ENCODE data around the gene TMEM37. TPM values are rescaled to one million over a fixed set of nuclear protein-coding genes. Genes with fewer than 3 reads are reported as not detected.
A peak's percentile ranks its signal among the peaks of the same experiment; 100 is the strongest.

TMEM37 gene
- total and polyA plus RNA-seq, 7 experiments from 2014 or later: 0.37 to 4.2 (median 0.51) TPM; not detected in 2

- Histone ChIP-seq H3K9me3 (ENCODE audit: control insufficient read depth in 2 of 3, low read length in 3 of 3) (no peaks in the 10 kb centered on the region), H3K36me3 (ENCODE audit: control insufficient read depth in 2 of 3, insufficient read depth in 3 of 3, low read length in 3 of 3) (no peaks in the 10 kb centered on the region), H3K27me3 (ENCODE audit: control insufficient read depth in 2 of 2, insufficient read depth in 2 of 2, low read length in 2 of 2) (peaks cover 0 to 5% of the 10 kb centered on the region in 2 donors), H3K4me3 (ENCODE audit: low read length) (no peak overlapping the region), H3K27ac (ENCODE audit: low read depth, low read length) (no peak overlapping the region), H3K4me1 (ENCODE audit: control insufficient read depth in 2 of 2, insufficient read depth in 2 of 2, low read length in 2 of 2) (no peaks in the 10 kb centered on the region)
- ATAC-seq (no peak), DNase-seq (no peak)
- H3K9me3 Mint-ChIP-seq: peaks cover 0 to 9% (median 4%) of the 10 kb centered on the region in 11 donors
- no peak overlapping the region for H3K27ac Mint-ChIP-seq
- intact Hi-C loops (cut with micrococcal nuclease): no loop called here
- H3K36me3 Mint-ChIP-seq: peaks cover 0 to 6% (median 0%) of the 10 kb centered on the region in 5 donors
- CTCF ChIA-PET: no interaction called here
- peaks cover 0 to 3% (median 0%) of the 10 kb centered on the region in 7 donors for H3K4me1 Mint-ChIP-seq
- H3K27me3 Mint-ChIP-seq: peaks cover 63 to 70% (median 65%) of the 10 kb centered on the region in 5 donors
- H3K4me3 Mint-ChIP-seq: no peak overlapping the region
- POLR2A ChIA-PET: no interaction called here
Observed at GRCh38 chr2:119426396-119426675, 5.3 kb upstream of the TMEM37 start.

GRCh38 chr2:119426801-119427395, 4.8 kb upstream of the TMEM37 start:
- H3K27me3 ChIP-seq (ENCODE audit: control insufficient read depth in 2 of 2, insufficient read depth in 2 of 2, low read length in 2 of 2): peaks cover 0 to 5% of the 10 kb centered on the region in 2 donors
- intact Hi-C loops (cut with micrococcal nuclease): no loop called here
- H3K4me3 ChIP-seq (ENCODE audit: low read length): no peak overlapping the region
- H3K27ac Mint-ChIP-seq: no peak overlapping the region
- H3K27ac ChIP-seq (ENCODE audit: low read depth, low read length): no peak overlapping the region
- peaks cover 58 to 67% (median 61%) of the 10 kb centered on the region in 5 donors for H3K27me3 Mint-ChIP-seq
- H3K36me3 Mint-ChIP-seq: peaks cover 0 to 3% (median 0%) of the 10 kb centered on the region in 5 donors
- H3K4me1 Mint-ChIP-seq: peaks cover 0 to 3% (median 0%) of the 10 kb centered on the region in 7 donors
- CTCF ChIA-PET: no interaction called here
- H3K4me3 Mint-ChIP-seq: no peak overlapping the region
- no peaks in the 10 kb centered on the region for H3K4me1 ChIP-seq (ENCODE audit: control insufficient read depth in 2 of 2, insufficient read depth in 2 of 2, low read length in 2 of 2)
- ATAC-seq (no peak), DNase-seq (no peak)
- H3K36me3 ChIP-seq (ENCODE audit: control insufficient read depth in 2 of 3, insufficient read depth in 3 of 3, low read length in 3 of 3): no peaks in the 10 kb centered on the region
- peaks cover 0 to 3% (median 1%) of the 10 kb centered on the region in 11 donors for H3K9me3 Mint-ChIP-seq
- POLR2A ChIA-PET: no interaction called here
- H3K9me3 ChIP-seq (ENCODE audit: control insufficient read depth in 2 of 3, low read length in 3 of 3): no peaks in the 10 kb centered on the region

- intact Hi-C loops (cut with micrococcal nuclease): no loop called here
- ChIA-PET CTCF (no interaction called here), POLR2A (no interaction called here)
- Mint-ChIP-seq H3K27ac (no peak overlapping the region), H3K27me3 (peaks cover 64 to 73% (median 67%) of the 10 kb centered on the region in 5 donors), H3K36me3 (no peaks in the 10 kb centered on the region), H3K9me3 (peaks cover 0 to 1% (median 0%) of the 10 kb centered on the region in 11 donors), H3K4me1 (peaks cover 0 to 11% (median 8%) of the 10 kb centered on the region in 7 donors), H3K4me3 (no peak overlapping the region)
- no peak overlapping the region for H3K27ac ChIP-seq (ENCODE audit: low read depth, low read length)
- no peak for ATAC-seq
- no peaks in the 10 kb centered on the region for H3K9me3 ChIP-seq (ENCODE audit: control insufficient read depth in 2 of 3, low read length in 3 of 3)
- H3K4me1 ChIP-seq (ENCODE audit: control insufficient read depth in 2 of 2, insufficient read depth in 2 of 2, low read length in 2 of 2): no peaks in the 10 kb centered on the region
- no peak for DNase-seq
- H3K36me3 ChIP-seq (ENCODE audit: control insufficient read depth in 2 of 3, insufficient read depth in 3 of 3, low read length in 3 of 3): no peaks in the 10 kb centered on the region
- H3K27me3 ChIP-seq (ENCODE audit: control insufficient read depth in 2 of 2, insufficient read depth in 2 of 2, low read length in 2 of 2): peaks cover 0 to 5% of the 10 kb centered on the region in 2 donors
- H3K4me3 ChIP-seq (ENCODE audit: low read length): no peak overlapping the region
Observed at GRCh38 chr2:119427756-119428155, 3.9 kb upstream of the TMEM37 start.

- H3K4me1 ChIP-seq (ENCODE audit: control insufficient read depth in 2 of 2, insufficient read depth in 2 of 2, low read length in 2 of 2): no peaks in the 10 kb centered on the region
- H3K27me3 Mint-ChIP-seq: peaks cover 68 to 77% (median 72%) of the 10 kb centered on the region in 5 donors
- H3K36me3 ChIP-seq (ENCODE audit: control insufficient read depth in 2 of 3, insufficient read depth in 3 of 3, low read length in 3 of 3): no peaks in the 10 kb centered on the region
- intact Hi-C loops (cut with micrococcal nuclease): no loop called here
- peaks cover 0 to 12% (median 8%) of the 10 kb centered on the region in 7 donors for H3K4me1 Mint-ChIP-seq
- H3K27ac ChIP-seq (ENCODE audit: low read depth, low read length): no peak overlapping the region
- H3K9me3 ChIP-seq (ENCODE audit: control insufficient read depth in 2 of 3, low read length in 3 of 3): no peaks in the 10 kb centered on the region
- CTCF ChIA-PET: no interaction called here
- peaks cover 0 to 5% of the 10 kb centered on the region in 2 donors for H3K27me3 ChIP-seq (ENCODE audit: control insufficient read depth in 2 of 2, insufficient read depth in 2 of 2, low read length in 2 of 2)
- no peak for DNase-seq
- H3K4me3 Mint-ChIP-seq: no peak overlapping the region
- H3K9me3 Mint-ChIP-seq: peaks cover 0 to 1% (median 0%) of the 10 kb centered on the region in 11 donors
- ATAC-seq: no peak
- no peak overlapping the region for H3K4me3 ChIP-seq (ENCODE audit: low read length)
- POLR2A ChIA-PET: no interaction called here
- H3K36me3 Mint-ChIP-seq: no peaks in the 10 kb centered on the region
- no peak overlapping the region for H3K27ac Mint-ChIP-seq
Observed at GRCh38 chr2:119428488-119429224, 3.0 kb upstream of the TMEM37 start.

GRCh38 chr2:119429225-119429981, 2.3 kb upstream of the TMEM37 start:
- ChIA-PET POLR2A (no interaction called here), CTCF (no interaction called here)
- H3K27me3 ChIP-seq (ENCODE audit: control insufficient read depth in 2 of 2, insufficient read depth in 2 of 2, low read length in 2 of 2): peaks cover 0 to 5% of the 10 kb centered on the region in 2 donors
- no peaks in the 10 kb centered on the region for H3K36me3 ChIP-seq (ENCODE audit: control insufficient read depth in 2 of 3, insufficient read depth in 3 of 3, low read length in 3 of 3)
- Mint-ChIP-seq H3K27ac (no peak overlapping the region), H3K36me3 (no peaks in the 10 kb centered on the region), H3K4me1 (peaks cover 0 to 12% (median 8%) of the 10 kb centered on the region in 7 donors), H3K4me3 (no peak overlapping the region), H3K9me3 (peaks cover 0 to 1% (median 0%) of the 10 kb centered on the region in 11 donors), H3K27me3 (peaks cover 71 to 81% (median 72%) of the 10 kb centered on the region in 5 donors)
- no peaks in the 10 kb centered on the region for H3K4me1 ChIP-seq (ENCODE audit: control insufficient read depth in 2 of 2, insufficient read depth in 2 of 2, low read length in 2 of 2)
- H3K4me3 ChIP-seq (ENCODE audit: low read length): no peak overlapping the region
- no peaks in the 10 kb centered on the region for H3K9me3 ChIP-seq (ENCODE audit: control insufficient read depth in 2 of 3, low read length in 3 of 3)
- intact Hi-C loops (cut with micrococcal nuclease): no loop called here
- DNase-seq (no peak), ATAC-seq (no peak)
- H3K27ac ChIP-seq (ENCODE audit: low read depth, low read length): no peak overlapping the region

- peak overlapping the region in 5 of 10 donors; percentile 7 to 50 (median 33) for H3K4me3 Mint-ChIP-seq
- Histone ChIP-seq H3K27me3 (ENCODE audit: control insufficient read depth in 2 of 2, insufficient read depth in 2 of 2, low read length in 2 of 2) (peaks cover 0 to 5% of the 10 kb centered on the region in 2 donors), H3K27ac (ENCODE audit: low read depth, low read length) (no peak overlapping the region), H3K9me3 (ENCODE audit: control insufficient read depth in 2 of 3, low read length in 3 of 3) (no peaks in the 10 kb centered on the region), H3K4me3 (ENCODE audit: low read length) (no peak overlapping the region), H3K36me3 (ENCODE audit: control insufficient read depth in 2 of 3, insufficient read depth in 3 of 3, low read length in 3 of 3) (no peaks in the 10 kb centered on the region), H3K4me1 (ENCODE audit: control insufficient read depth in 2 of 2, insufficient read depth in 2 of 2, low read length in 2 of 2) (no peaks in the 10 kb centered on the region)
- CTCF ChIA-PET: no interaction called here
- no peaks in the 10 kb centered on the region for H3K36me3 Mint-ChIP-seq
- intact Hi-C loops (cut with micrococcal nuclease): no loop called here
- H3K27ac Mint-ChIP-seq: no peak overlapping the region
- peaks cover 0 to 12% (median 8%) of the 10 kb centered on the region in 7 donors for H3K4me1 Mint-ChIP-seq
- DNase-seq: no peak
- H3K9me3 Mint-ChIP-seq: peaks cover 0 to 1% (median 0%) of the 10 kb centered on the region in 11 donors
- peaks cover 69 to 80% (median 72%) of the 10 kb centered on the region in 5 donors for H3K27me3 Mint-ChIP-seq
- POLR2A ChIA-PET: no interaction called here
- ATAC-seq: no peak
Observed at GRCh38 chr2:119430023-119430498, 1.6 kb upstream of the TMEM37 start.
